Renal cortex interstitium (tissue), 11 donors: Measurements from ENCODE around the gene FAM156B. TPM values are rescaled to one million over a fixed set of nuclear protein-coding genes. Genes with fewer than 3 reads are reported as not detected.
"Not testable (repeated sequence)": the region's sequence is repeated elsewhere in the genome, so short reads cannot be mapped to it uniquely, and the experiment has no call there.

Experiments used
- DNase-seq, 11 donors: peaks; one replicate each; pipeline ENCODE4 v3.0.0-alpha.2; 2013; ENCODE audit warnings: low read depth in 9 of 11, low spot score in 4 of 11; ENCODE audit errors: extremely low read depth in 1 of 11
- polyA plus RNA-seq, 3 donors: library from polyadenylated mRNA; unstranded; fragments of 120-200 nt; gene quantifications; one replicate each; pipeline ENCODE4 v1.2.1, GENCODE V29; 2013; ENCODE audit not compliant: insufficient read length in 3 of 3

FAM156B gene
- polyA plus RNA-seq, 3 donors = 13.9 to 22.9 (median 18.2) TPM

GRCh38 chrX:52907137-52907536, 10.0 kb downstream of the FAM156B start:
- not testable (repeated sequence) for DNase-seq

- DNase-seq = not testable (repeated sequence)
Observed at GRCh38 chrX:52907900-52908299, 10.8 kb downstream of the FAM156B start.

- DNase-seq = not testable (repeated sequence)
Observed at GRCh38 chrX:52909313-52909969, 12.3 kb downstream of the FAM156B start.

GRCh38 chrX:52913681-52914080, 16.6 kb downstream of the FAM156B start:
- not testable (repeated sequence) for DNase-seq

- DNase-seq = not testable (repeated sequence)
Observed at GRCh38 chrX:52914704-52915103, 17.6 kb downstream of the FAM156B start.

GRCh38 chrX:52923781-52924241, 26.7 kb downstream of the FAM156B start:
- DNase-seq = no peak

- not testable (repeated sequence) for DNase-seq
Observed at GRCh38 chrX:52930214-52930613, 33.1 kb downstream of the FAM156B start.

GRCh38 chrX:52933213-52933612, 36.1 kb downstream of the FAM156B start:
- no peak for DNase-seq

GRCh38 chrX:52933976-52934703, 37.0 kb downstream of the FAM156B start:
- no peak for DNase-seq

GRCh38 chrX:52934704-52935469, 37.8 kb downstream of the FAM156B start:
- peak; percentile 64 to 97 (median 86) for DNase-seq

- DNase-seq = peak in 1 of 11 donors; percentile 35
Observed at GRCh38 chrX:52935470-52935784, 38.3 kb downstream of the FAM156B start.

GRCh38 chrX:52940704-52941103, 43.6 kb downstream of the FAM156B start:
- DNase-seq = not testable (repeated sequence)

- DNase-seq = not testable (repeated sequence)
Observed at GRCh38 chrX:52941728-52942127, 44.6 kb downstream of the FAM156B start.

GRCh38 chrX:52945838-52946494, 48.8 kb downstream of the FAM156B start:
- not testable (repeated sequence) for DNase-seq

GRCh38 chrX:52947501-52947900, 50.4 kb downstream of the FAM156B start:
- DNase-seq = not testable (repeated sequence)

- DNase-seq = not testable (repeated sequence)
Observed at GRCh38 chrX:52948265-52948664, 51.1 kb downstream of the FAM156B start.

- not testable (repeated sequence) for DNase-seq
Observed at GRCh38 chrX:52949325-52949724, 52.2 kb downstream of the FAM156B start.

GRCh38 chrX:52949884-52950283, 52.8 kb downstream of the FAM156B start:
- not testable (repeated sequence) for DNase-seq
